Stimulated activated CD4-positive, alpha-beta T cell treated with anti-CD3 and anti-CD28 coated beads, Interleukin-2, amount 100 ng/mL, for 48 hours (primary cell): ENCODE measurements around the gene SLC26A4.

Experiments used
- DNase-seq, 2 donors: peaks; one replicate each; pipeline ENCODE4 v3.0.0-alpha.2; 2020

The SLC26A4 gene

DNA sequence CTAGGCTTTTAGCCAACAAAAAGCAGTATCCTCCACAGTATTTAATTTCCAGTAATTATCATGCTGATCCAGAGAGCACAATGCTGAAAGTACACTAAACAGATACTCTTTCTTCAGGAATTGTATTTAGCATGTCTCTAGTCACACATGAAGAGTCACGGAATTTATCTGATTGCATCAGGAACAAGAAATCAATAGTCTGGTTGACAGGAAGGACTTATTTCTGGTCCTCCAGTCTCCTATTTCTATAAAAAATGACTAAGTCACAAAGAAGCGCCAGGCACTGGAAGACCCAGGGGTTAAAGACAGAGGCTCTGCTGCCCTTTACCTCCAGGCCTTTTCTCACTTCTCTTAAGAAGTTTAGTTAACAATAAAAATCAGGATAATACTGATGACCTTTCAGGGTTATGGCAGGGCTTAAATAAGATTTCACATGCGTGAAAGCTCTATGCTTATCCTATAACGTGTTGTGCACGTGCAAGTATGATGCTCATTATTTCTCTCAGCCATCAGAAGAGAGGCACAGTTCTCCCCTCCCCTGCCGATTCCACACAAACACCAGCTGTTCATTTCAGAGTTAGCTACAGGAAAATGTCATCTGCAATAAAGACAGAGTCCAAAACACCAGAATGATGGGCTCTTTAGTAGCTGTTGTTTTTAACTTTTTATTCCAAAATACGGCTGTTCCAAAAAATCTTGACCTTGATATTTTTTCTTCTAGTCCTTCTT lies 36.9 kb downstream of the SLC26A4 start:
- DNase-seq, result no peak

DNA sequence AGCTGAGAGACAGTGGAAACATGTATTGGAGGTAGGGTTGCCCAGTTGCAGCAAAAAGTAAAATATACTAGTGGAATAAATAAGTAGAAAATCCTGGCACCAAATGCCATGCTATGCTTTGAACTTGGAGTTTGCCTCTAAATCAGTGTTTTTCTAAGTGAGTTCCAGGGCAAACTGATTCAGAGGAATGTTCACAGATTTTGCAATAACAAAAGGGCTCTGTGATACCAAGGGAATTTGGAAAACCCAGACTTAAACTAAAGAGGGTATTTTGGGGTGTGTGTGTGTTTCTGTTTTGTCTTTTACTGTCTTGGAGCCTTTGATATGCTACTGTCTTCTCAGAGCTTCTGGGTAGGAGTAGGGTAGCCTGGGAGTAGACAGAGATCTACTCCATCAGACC lies 39.9 kb downstream of the SLC26A4 start:
- no peak for DNase-seq

DNA sequence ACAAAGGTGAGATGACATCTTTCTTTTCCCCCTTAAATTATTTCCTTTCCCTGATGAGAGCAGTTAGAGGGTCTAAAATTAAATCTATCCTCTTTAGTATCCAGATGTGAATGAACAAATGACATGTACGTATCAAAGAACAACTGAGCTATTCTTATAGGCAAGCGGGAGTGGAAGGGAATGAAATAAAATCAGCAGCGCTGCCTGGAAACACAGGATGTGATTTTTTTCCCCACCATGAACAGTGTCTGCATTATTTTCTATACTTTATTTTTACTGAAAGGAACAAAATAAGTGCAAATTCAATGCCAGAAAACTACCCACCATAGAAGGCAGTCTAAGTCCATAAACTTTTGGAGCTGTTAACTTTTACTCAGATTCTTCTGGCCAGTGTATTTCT lies 40.6 kb downstream of the SLC26A4 start:
- no peak for DNase-seq

DNA sequence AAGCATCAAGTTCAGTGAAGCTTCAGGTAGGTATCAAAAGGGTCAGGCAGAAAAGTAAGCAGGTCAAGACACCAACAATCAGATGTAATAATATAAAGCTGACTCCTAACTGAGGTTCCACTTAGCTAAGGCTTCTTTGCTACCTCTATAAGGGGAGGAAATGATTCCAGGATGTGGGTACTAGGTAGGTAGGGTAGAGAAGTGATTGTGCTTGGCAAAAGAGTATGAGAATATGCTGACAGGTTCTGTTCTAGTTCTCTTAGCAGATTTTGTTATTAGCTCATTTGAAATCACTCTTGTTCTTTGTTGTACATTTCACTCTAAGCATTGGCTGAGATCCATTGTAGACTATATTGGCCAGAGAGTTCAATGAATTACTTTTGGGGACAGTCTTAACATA lies 42.6 kb downstream of the SLC26A4 start:
- DNase-seq, result no peak

DNA sequence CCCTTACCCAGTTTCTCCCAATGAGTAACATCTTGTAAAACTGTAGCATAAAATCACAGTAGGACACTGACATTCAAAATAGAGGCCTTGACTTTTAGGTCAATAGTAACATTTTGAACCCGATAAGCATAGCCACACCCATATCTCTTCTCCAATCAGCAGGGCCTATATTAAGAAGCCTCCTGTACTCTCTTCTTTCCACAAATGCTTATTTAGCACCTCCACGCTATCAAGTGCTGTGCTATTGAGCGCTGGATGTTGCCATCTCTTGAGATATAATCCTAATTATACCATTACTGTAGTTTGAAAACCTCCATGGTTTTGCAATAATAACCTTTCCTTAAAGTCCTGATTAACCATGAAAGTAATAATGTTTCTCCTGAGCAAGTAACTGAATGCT lies 43.2 kb downstream of the SLC26A4 start:
- DNase-seq, result no peak

DNA sequence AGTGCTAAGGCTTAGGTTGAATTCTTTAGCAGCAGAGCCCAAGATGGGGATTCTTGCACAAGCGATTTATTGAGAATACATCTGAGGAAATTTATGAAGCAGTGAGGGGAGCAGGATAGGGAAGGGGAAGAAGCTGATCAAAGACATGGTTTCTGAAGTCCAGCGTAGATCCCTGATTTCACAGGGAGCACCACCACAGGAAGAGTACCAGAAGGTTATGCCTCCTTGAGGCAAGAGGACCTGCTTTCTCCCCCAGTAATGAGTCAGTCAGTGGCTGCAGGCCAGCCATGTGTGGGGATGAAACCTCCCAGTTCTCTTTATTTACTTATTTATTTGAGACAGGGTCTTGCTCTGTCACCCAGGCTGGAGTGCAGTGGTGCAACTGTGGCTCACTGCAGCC lies 48.3 kb downstream of the SLC26A4 start:
- DNase-seq, result no peak

DNA sequence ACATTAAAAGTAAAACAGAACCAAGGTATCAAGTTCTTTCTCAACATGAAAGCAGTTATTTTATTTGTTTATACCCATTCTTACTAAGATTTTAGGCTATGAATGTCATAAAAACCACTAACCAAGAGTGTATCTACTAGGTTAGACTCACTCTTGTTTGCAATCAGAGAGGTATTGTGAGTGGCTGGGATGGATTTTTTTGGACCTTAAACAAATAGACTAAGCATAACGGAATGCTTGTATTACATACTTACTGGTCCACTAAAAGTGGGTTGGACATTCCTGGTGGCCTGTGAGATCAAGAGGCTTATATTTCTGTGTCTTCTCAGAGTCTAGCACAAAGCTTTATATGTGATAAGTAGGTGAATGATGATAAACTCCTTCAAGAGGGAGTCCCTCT lies 50.7 kb downstream of the SLC26A4 start:
- DNase-seq, result no peak

DNA sequence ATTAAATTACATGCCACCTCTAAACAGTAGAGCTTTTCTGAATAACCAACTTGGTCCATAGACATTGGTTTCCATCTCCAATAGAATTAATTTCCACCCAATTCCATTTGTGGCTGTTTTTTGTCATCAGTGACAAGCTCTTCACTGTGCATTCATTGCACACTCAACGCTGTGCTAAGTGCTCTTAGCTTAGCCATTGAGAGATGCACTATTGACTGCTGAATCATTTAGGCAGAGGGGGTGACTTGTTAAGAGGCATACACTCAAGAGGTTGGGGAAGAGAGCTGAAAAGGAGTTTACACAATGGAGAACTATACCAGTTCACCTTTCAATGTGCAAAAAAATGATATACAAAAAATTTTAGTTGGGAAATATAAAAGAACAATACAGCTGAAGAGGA lies 51.4 kb downstream of the SLC26A4 start:
- DNase-seq, result no peak

DNA sequence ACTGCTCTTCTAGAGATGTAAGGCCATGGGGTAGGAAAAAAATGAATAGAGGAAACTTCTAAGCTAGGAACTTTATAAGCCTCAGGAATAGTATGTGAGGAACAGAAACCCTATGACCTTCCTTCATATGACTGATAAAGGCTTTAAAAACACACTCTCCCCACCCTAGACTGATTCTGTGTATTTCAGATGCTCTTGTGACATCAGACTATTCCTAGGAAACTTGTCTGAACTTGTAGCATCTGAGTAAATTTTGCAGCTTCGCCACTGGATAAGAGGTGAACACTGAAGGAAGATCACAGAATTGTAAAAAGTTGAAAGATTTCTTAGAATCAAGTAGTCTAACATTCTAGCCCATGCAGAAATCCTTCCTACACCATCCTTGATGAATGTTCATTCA lies 52.3 kb downstream of the SLC26A4 start:
- DNase-seq, result no peak

DNA sequence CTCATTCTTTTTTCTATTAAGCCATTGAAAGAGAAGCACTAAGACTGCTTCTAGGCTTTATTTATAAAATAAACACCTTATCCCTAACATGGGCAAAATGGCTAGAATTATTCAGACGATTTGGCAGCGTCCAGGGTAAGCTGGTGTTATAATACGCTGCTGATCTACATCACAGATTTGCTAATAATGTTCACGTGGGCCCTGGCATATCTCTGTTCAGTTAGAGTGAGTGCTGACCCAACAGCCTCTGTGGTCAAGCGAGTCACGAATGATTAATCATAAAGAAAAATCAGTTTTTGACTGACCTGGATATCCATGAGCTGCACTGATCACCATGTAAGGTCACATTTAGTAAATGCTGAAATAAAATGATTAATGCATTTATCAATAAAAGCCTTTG lies 54.9 kb downstream of the SLC26A4 start:
- no peak for DNase-seq

DNA sequence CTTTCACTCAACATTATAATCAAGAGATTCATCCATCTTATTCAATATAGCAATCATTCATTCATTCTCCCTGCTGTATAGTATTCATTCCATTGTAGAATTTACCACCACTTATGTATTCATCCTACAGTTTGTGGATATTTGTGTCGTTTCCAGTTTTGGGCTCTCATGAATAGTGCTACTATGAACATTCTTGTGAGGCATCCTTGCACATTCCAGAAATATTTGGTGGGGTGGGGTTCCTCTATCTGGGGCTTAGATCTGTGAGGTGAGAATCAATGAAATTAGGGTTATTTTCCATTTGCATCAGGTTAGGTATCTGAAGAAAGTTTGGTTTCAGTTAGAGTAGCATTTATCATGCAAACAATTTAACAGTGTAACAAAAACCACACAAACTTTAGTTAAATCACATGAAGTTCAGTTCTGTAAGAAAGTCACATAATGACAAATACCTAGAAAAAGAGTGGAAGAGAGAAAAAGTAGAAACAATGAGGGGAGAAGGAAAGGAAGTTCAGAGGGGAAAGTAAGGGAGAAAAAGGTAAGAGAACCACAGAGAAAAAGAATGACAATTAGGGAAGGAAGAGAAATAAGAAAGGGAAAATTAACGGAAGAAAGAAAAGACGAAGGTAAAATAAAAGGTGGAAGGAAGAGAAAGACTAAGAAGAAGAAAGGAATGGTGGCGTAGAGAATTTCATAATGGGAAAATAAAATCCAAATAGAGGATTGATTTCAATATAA lies 58.0 kb downstream of the SLC26A4 start:
- DNase-seq, result no peak

DNA sequence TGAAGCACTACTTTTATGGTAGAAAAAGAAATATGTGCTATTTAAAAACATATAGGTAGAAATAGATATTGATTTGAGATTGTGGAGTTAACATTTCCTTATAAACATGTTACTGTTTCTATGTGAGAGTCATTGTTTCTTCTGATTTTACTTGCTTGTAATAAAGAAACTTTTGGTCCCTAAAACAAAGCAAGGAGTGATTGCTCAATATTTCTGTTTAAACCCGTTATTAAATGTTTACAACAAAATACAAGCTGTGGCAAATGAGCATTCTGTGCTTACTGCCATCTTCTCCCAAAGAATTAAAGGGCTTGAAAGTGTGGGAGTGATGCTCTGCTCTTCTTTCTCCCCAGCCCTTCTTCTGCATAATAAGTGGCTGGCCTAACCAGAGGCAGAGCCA lies 60.7 kb downstream of the SLC26A4 start:
- DNase-seq, result no peak

DNA sequence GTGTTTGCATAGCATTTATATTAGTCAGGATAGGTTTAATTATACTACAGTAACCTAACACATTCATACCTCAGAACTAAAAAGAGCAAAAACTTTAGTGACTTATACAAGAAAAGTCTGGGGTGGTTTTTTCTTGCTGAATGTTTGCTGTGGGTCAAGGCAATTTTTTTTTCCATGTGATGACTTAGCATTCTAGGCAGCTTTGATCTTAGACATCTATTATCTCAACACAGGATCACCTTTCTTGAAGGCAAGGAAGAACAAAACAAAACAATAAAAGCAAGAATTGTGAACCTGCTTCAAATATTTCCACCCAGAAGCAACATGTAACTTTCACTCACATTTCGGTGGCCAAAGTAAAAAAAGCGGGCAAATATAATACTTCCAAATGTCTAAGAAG lies 62.6 kb downstream of the SLC26A4 start:
- DNase-seq, result no peak

DNA sequence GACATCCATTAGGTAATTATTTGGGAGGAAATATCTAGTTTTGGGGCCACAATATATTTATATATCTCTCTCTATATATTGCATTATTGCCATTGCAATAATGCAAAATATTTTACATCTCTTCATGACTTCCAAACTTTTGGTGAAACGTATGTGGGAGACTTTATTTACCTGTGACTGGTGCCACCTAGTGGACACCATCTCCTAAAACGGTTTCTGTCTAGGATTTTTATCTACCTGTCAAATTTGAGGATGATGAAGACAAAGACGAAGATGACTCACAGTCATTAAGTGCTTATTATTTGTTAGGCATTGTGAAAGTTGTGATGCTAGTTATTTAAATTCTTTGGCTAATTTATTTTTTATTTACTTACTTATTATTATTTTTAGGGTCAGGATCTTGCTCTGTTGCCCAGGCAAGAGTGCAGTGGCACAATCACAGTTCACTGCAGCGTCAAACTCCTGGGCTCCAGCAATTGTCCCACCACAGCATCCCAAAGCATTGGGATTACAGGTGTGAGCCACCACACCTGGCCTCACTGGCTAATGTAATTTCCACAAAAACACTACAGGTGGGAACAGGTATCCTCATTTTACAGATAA lies 64.6 kb downstream of the SLC26A4 start:
- DNase-seq, result peak; percentile 48

DNA sequence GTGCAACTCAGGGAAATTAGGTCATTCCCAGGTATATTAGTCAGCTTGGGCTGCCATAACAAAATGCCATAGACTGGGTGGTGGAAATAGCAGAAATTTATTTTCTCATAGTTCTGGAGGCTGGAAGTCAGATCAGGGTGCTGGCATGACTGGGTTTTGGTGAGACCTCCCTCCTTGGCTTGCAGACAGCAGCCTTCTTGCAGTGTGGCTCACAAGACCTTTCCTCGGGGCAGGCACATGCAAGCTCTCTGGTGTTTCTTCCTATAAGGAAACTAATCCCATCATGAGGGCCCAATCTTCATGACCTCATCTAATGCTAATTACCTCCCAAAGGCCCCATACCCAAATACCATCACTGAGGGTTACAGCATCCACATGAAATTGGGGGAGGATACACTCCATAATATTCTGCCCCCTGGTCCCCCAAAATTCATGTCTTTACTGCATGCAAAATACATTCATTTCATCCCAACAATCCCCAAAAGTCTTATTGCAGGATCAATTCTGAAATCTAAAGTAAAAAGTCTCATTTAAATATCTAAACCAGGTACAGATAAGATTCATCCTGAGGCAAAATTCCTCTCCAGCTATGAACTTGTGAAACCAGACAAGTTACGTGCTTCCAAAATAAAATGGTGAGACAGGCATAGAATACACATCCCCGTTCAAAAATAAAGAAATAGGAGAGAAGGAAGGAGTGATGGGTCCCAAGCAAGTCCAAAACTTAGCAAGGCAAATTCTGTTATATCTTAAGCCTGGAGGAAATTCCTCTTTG lies 65.9 kb downstream of the SLC26A4 start:
- DNase-seq, result no peak

DNA sequence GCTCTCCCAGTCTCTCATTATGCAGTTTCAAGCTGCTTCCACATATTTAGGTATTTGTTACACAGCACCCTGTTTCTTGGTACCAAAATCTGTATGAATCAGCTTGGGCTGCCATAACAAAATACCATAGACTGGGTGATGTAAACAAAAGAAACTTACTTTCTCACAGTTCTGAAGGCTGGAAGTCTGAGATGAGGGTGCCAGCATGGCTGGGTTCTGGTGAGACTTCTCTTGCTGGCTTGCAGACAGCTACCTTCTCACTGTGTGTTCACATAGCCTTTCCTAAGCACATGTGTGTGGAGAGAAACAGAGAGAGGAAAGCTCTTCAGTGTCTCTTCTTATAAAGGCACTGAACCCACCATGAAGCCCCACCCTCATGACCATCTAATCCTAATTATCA lies 67.6 kb downstream of the SLC26A4 start:
- DNase-seq, result no peak

DNA sequence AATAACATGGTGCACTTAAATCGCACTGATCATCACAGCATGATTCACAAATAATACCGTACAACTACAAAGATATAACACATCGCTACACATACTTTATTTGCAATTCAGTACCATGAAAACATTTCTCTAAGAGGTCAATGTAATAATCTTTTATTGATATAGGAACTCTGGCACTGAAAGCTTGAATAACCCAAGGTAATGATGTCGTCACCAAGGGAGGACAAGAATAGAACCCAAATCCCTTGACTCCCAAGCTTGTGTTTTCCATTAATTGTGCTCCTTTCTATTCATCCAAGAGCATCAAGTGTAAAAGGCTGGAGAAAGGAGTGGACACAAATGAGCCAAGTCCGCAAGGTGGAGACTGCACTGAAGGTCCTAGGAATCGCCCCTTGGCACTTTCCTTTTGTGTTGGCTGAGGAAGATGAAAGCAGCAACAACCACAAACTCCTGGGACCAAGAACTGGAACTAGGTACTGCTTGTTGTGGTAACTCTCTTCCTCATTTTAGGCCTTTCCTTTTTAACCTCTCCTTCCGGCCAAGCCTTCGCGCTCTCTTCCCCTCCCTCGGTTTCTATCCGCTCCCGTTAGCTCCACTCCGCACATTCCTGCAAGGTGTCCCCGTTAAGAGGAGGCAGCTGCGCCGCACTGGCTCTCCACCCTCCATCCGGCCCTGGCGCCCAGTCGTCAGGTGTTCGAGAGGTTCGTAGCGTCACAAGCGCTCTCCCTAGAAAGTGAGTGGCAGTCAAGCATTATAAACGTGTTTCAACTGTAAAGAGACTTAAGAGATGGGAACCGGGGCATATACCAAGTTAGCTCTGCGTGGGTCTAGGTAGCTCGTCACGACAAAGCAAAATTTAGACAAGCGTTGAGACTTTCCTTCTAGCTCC lies 82.3 kb downstream of the SLC26A4 start:
- DNase-seq, result peak in 1 of 2 donors; percentile 42

DNA sequence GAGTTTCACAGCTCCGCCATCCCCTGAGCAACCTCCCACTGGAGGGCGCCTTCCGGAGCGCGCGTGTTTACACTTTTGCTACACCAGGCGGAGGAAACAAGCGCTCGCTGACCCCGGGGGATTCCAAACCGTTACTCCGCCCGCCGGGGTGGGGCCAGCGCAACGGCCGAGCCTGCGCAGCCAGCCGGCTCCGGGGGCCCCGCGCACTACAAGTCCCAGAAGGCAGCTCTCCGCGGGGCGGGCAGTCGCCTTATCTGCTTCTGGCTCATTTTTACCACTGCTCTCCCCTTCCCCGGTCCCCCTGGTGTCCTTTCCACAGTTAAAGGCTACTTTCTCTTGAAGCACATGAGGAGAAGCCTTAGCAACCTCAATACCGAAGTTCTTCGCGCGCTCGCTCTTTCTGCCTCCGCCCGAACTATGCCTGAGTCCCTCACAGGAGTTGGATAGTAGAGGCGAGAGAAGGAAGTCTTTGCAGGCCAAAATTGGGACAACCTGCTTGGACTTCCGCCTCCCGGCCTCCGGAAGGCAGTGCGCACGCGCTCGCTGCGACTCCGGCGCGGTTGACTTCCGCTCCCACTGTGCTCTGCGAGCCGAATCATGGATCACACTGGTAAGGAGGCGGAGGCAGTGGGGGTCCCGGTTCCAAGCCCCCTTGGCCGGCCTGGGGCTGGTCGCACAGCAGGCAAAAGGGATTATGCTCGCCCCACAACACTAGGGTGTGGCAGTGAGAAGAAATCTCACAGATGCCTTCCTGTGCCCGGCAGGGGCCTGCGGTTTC lies 83.1 kb downstream of the SLC26A4 start, which contains the start of gene CBLL1:
Gene CBLL1 (plus strand): TSS at position 576 of the 778 bp plus-strand sequence. CDS start 22 bp downstream, at position 598.
- DNase-seq, result peak; percentile 93 to 95

DNA sequence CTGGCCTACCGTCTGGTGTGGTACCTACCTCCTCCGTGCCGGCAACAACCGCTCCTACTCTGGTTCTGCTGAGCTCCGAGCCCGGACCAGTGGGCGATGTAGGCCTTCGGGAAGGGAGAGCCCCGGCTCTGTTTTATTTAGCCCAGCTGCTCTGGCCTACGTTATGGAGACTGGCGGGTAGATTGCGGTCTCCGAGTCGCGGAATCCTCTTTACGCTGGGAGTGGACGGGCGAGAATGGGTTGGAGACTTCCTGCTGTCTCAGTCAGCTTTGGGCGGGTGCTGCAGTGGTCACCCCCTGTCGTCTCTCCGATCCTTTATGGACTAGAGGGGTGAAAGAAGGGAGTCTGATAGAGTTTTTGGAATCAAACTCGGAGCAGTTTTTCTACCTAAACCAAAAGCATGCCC lies 83.7 kb downstream of the SLC26A4 start:
- no peak for DNase-seq

DNA sequence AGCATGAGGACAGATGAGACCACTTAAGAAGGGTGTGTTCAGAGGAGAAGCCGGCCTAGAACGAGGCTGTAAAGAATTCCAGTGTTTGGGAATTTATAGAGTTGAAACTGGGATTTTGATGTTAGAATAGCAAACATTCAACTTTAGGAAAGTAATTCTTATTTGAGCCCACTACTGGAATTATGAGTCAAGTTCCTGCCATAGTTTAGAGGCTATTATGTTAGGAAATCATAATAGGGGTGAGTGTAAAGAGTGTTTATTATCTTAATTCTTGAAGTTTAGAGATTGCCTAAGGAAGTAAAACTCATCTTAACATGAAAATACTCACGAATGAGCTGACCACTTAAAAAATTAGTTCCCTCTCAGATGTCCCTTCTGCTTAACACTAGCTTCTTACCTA lies 85.4 kb downstream of the SLC26A4 start:
- DNase-seq, result no peak

DNA sequence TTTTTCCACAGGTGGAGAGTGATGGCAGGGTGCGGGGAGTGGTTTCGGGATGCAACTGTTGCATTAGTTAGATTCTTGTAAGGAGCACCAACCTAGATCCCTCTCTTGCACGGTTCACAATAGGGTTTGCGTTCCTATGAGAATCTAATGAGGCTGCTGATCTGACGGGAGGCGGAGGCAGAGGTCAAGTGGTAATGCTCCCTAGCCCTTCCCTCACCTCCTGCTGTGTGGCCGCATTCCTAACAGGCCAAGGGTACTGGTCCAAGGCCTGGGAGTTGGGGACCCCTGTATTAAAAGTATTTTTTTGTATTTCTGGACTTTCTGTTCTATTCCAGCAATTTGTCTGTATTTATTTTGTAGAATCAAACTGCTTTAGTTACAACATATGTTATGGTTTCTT lies 90.5 kb downstream of the SLC26A4 start:
- no peak for DNase-seq
